NOMO-1 treated with DMSO at 0.1 percent for 48 hours (cell line): ENCODE data around the gene TLCD3B.
"Not testable (repeated sequence)": the region's sequence is repeated elsewhere in the genome, so short reads cannot be mapped to it uniquely, and the experiment has no call there.

Experiments used
- DNase-seq: peaks from one replicate; lab custom pipeline; 2025; ENCODE audit not compliant: unreplicated experiment; lab: John Stamatoyannopoulos, UW

TLCD3B gene

GRCh38 chr16:30027588-30028437, 3.3 kb downstream of the TLCD3B start:
- no peak for DNase-seq

GRCh38 chr16:30026449-30026848, 4.6 kb downstream of the TLCD3B start:
- DNase-seq: no peak

GRCh38 chr16:30025574-30025973, 5.5 kb downstream of the TLCD3B start:
- DNase-seq: no peak

GRCh38 chr16:30025156-30025555, 5.9 kb downstream of the TLCD3B start:
- DNase-seq: no peak

GRCh38 chr16:30024451-30024850, 6.6 kb downstream of the TLCD3B start:
- DNase-seq: no peak

GRCh38 chr16:30023586-30023985, 7.5 kb downstream of the TLCD3B start:
- no peak for DNase-seq

- no peak for DNase-seq
Observed at GRCh38 chr16:30022887-30023286, 8.2 kb downstream of the TLCD3B start, which contains the start of gene C16orf92. Gene C16orf92 (plus strand): TSS chr16:30023198. CDS start chr16:30023341, 143 bp downstream.

GRCh38 chr16:30018731-30019158, 12.3 kb downstream of the TLCD3B start:
- DNase-seq: no peak

- DNase-seq: not testable (repeated sequence)
Observed at GRCh38 chr16:30017937-30018336, 13.1 kb downstream of the TLCD3B start.

GRCh38 chr16:30017277-30017656, 13.8 kb downstream of the TLCD3B start:
- no peak for DNase-seq

- DNase-seq: no peak
Observed at GRCh38 chr16:30016555-30017276, 14.4 kb downstream of the TLCD3B start.

- not testable (repeated sequence) for DNase-seq
Observed at GRCh38 chr16:30015450-30015849, 15.6 kb downstream of the TLCD3B start.

GRCh38 chr16:30012598-30012997, 18.5 kb downstream of the TLCD3B start:
- not testable (repeated sequence) for DNase-seq

GRCh38 chr16:30011714-30012504, 19.2 kb downstream of the TLCD3B start:
- DNase-seq: no peak

- DNase-seq: no peak
Observed at GRCh38 chr16:30010844-30011713, 20.0 kb downstream of the TLCD3B start, which contains the start of gene DOC2A. Gene DOC2A (minus strand): TSS chr16:30011027. CDS start chr16:30010222, 805 bp downstream.

GRCh38 chr16:30009990-30010843, 20.9 kb downstream of the TLCD3B start:
- DNase-seq: no peak

- no peak for DNase-seq
Observed at GRCh38 chr16:30009085-30009862, 21.8 kb downstream of the TLCD3B start.

- DNase-seq: no peak
Observed at GRCh38 chr16:30007378-30007895, 23.6 kb downstream of the TLCD3B start.
